Neural progenitor cell (in vitro differentiated cells): Measurements from ENCODE around the gene ATP13A3. TPM values are rescaled to one million over a fixed set of nuclear protein-coding genes. Genes with fewer than 3 reads are reported as not detected.
A peak's percentile ranks its signal among the peaks of the same experiment; 100 is the strongest.

Experiments used
- DNase-seq: peaks from one replicate; pipeline ENCODE4 v3.0.0-alpha.2; 2016; ENCODE audit warnings: low spot score
- H2AFZ ChIP-seq: fragments of 200-600 bp; sonication (generic); replicated peaks from 2 replicates; pipeline ENCODE4 v1.6.1; 2016; ENCODE audit warnings: antibody characterized with exemption
- H3F3A ChIP-seq: fragments of 200-600 bp; sonication (generic); 2 replicates; pipeline ENCODE4 v1.6.1; 2016; ENCODE audit warnings: antibody characterized with exemption, low read depth
- H3K27ac ChIP-seq: fragments of 200-600 bp; sonication (generic); 2 replicates; pipeline ENCODE4 v1.5.1; 2016; ENCODE audit warnings: mild to moderate bottlenecking
- H3K27me3 ChIP-seq: fragments of 200-600 bp; sonication (generic); 2 replicates; pipeline ENCODE4 v1.6.1; 2016; ENCODE audit warnings: mild to moderate bottlenecking, moderate library complexity
- H3K36me3 ChIP-seq: fragments of 200-600 bp; sonication (generic); 2 replicates; pipeline ENCODE4 v1.5.1; 2016
- H3K4me1 ChIP-seq: fragments of 200-600 bp; sonication (generic); 2 replicates; pipeline ENCODE4 v1.6.1; 2016; ENCODE audit warnings: mixed run types
- H3K4me2 ChIP-seq: fragments of 200-600 bp; sonication (generic); 2 replicates; pipeline ENCODE4 v1.6.1; 2016
- H3K4me3 ChIP-seq: fragments of 200-600 bp; sonication (generic); 2 replicates; pipeline ENCODE4 v1.5.1; 2016
- H3K79me2 ChIP-seq: fragments of 200-600 bp; sonication (generic); 2 replicates; pipeline ENCODE4 v1.6.1; 2016; ENCODE audit warnings: low read depth
- H3K9ac ChIP-seq: fragments of 200-600 bp; sonication (generic); 2 replicates; pipeline ENCODE4 v1.6.1; 2016
- H3K9me3 ChIP-seq: fragments of 200-600 bp; sonication (generic); 2 replicates; pipeline ENCODE4 v1.5.1; 2016; ENCODE audit warnings: low read depth
- H4K20me1 ChIP-seq: fragments of 200-600 bp; sonication (generic); 2 replicates; pipeline ENCODE4 v1.6.1; 2016; ENCODE audit warnings: low read depth
- H3K27ac Mint-ChIP-seq: 3 replicates; pipeline ENCODE4 v1.8.0; 2021; ENCODE audit warnings: mixed read lengths
- H3K27me3 Mint-ChIP-seq: 2 replicates; pipeline ENCODE4 v1.8.0; 2022; ENCODE audit warnings: low read depth, mild to moderate bottlenecking, inconsistent platforms, moderate library complexity, mixed read lengths; ENCODE audit not compliant: insufficient read depth
- H3K36me3 Mint-ChIP-seq: 3 replicates; pipeline ENCODE4 v1.8.0; 2021; ENCODE audit warnings: mixed read lengths
- H3K4me1 Mint-ChIP-seq: 3 replicates; pipeline ENCODE4 v1.8.0; 2021; ENCODE audit warnings: mixed read lengths
- H3K4me3 Mint-ChIP-seq: 3 replicates; pipeline ENCODE4 v1.8.0; 2021; ENCODE audit warnings: mild to moderate bottlenecking, moderate library complexity, mixed read lengths
- H3K9me3 Mint-ChIP-seq: 3 replicates; pipeline ENCODE4 v1.8.0; 2020; ENCODE audit warnings: mixed read lengths
- EZH2 ChIP-seq: fragments of 200-600 bp; sonication (generic); IDR thresholded peaks from 2 replicates; pipeline ENCODE4 v1.6.1; 2017; ENCODE audit warnings: antibody characterized with exemption, mild to moderate bottlenecking, moderate library complexity
- EZH2phosphoT487 ChIP-seq: fragments of 200-600 bp; sonication (generic); IDR thresholded peaks from 2 replicates; pipeline ENCODE4 v1.6.1; 2017; ENCODE audit warnings: antibody characterized with exemption
- total RNA-seq: library from RNA; depleted of rRNA; stranded (reverse); fragments of >200 nt; gene quantifications from 2 replicates; pipeline ENCODE4 v1.2.3, GENCODE V29; 2015; ENCODE audit warnings: low replicate concordance
- TF ChIP-seq, protein P1 (sequence below): fragments of 200-600 bp; sonication (generic); IDR thresholded peaks from 2 replicates; pipeline ENCODE4 v1.5.1; 2017; ENCODE audit warnings: antibody characterized with exemption, mild to moderate bottlenecking

ATP13A3 gene
- total RNA-seq, 1 donor from 2014 or later = 105 TPM

DNA sequence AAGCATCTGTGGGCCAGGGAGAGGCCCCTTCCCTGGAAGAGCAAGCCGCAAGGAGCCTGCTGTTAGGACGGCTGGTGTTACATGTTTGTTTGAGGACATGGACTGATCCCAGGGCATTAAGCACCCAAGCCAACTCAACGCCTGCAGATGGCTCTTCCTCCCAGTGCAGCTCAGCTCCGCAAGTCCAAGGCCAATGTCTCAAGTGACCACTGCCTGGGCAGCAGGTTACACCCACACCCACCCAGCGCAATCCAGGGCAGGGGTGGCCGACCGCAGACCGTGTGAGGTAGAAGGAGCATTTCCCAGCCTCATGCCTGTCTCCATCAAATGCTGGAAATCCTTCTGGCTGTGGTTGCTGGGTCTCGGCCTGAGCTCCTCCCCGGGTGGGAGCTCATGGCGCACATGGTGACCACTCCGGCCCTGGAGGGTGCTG lies 102.2 kb downstream of the ATP13A3 start:
- peaks cover 4% of the 10 kb centered on the region for H3K9me3 Mint-ChIP-seq
- Histone ChIP-seq H3F3A (peaks cover 45% of the 10 kb centered on the region), H3K9ac (no peak overlapping the region), H3K27me3 (no peaks in the 10 kb centered on the region), H3K27ac (no peak overlapping the region), H3K9me3 (no peaks in the 10 kb centered on the region), H3K4me1 (peaks cover 57% of the 10 kb centered on the region), H3K79me2 (no peaks in the 10 kb centered on the region), H3K4me2 (no peak overlapping the region), H4K20me1 (no peaks in the 10 kb centered on the region), H3K36me3 (no peaks in the 10 kb centered on the region), H2AFZ (no peak overlapping the region), H3K4me3 (no peak overlapping the region)
- peaks cover 8% of the 10 kb centered on the region for H3K27me3 Mint-ChIP-seq
- H3K27ac Mint-ChIP-seq = no peak overlapping the region
- H3K4me3 Mint-ChIP-seq = no peak overlapping the region
- peaks cover 31% of the 10 kb centered on the region for H3K4me1 Mint-ChIP-seq
- H3K36me3 Mint-ChIP-seq = no peaks in the 10 kb centered on the region
- TF ChIP-seq EZH2phosphoT487 (no peak), EZH2 (no peak)
- TF ChIP-seq, protein P1, sequence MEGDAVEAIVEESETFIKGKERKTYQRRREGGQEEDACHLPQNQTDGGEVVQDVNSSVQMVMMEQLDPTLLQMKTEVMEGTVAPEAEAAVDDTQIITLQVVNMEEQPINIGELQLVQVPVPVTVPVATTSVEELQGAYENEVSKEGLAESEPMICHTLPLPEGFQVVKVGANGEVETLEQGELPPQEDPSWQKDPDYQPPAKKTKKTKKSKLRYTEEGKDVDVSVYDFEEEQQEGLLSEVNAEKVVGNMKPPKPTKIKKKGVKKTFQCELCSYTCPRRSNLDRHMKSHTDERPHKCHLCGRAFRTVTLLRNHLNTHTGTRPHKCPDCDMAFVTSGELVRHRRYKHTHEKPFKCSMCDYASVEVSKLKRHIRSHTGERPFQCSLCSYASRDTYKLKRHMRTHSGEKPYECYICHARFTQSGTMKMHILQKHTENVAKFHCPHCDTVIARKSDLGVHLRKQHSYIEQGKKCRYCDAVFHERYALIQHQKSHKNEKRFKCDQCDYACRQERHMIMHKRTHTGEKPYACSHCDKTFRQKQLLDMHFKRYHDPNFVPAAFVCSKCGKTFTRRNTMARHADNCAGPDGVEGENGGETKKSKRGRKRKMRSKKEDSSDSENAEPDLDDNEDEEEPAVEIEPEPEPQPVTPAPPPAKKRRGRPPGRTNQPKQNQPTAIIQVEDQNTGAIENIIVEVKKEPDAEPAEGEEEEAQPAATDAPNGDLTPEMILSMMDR = no peak
- DNase-seq = no peak

DNA sequence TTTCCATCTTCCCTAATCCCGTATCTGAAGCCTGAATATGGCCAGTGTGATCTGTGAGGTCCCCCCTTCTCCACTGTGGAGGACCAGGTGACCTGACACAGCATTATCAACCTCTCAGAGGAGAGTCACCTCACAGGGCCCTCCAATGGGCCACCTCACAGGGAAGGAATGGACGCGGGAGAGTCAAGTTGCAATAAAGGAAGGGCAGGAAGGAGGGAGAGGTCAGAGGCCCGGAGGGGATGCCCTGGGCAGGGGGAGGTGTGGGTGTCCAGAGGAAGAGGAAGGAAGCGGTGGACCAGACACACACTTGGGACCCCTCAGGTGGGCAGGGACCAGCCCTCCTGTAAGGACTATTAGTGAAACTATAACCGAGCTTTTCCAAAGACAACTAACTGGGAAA lies 102.6 kb downstream of the ATP13A3 start:
- Histone ChIP-seq H3K36me3 (no peaks in the 10 kb centered on the region), H3K79me2 (no peaks in the 10 kb centered on the region), H3K4me1 (peaks cover 59% of the 10 kb centered on the region), H3K27me3 (no peaks in the 10 kb centered on the region), H3K27ac (no peak overlapping the region), H4K20me1 (no peaks in the 10 kb centered on the region), H3K4me3 (no peak overlapping the region), H3F3A (peaks cover 47% of the 10 kb centered on the region), H2AFZ (no peak overlapping the region), H3K4me2 (no peak overlapping the region), H3K9me3 (no peaks in the 10 kb centered on the region), H3K9ac (no peak overlapping the region)
- Mint-ChIP-seq H3K36me3 (no peaks in the 10 kb centered on the region), H3K4me1 (peaks cover 35% of the 10 kb centered on the region), H3K27me3 (peaks cover 8% of the 10 kb centered on the region), H3K9me3 (no peaks in the 10 kb centered on the region), H3K4me3 (no peak overlapping the region), H3K27ac (no peak overlapping the region)
- no peak for DNase-seq
- TF ChIP-seq EZH2 = no peak
- TF ChIP-seq, protein P1 = no peak
- no peak for TF ChIP-seq EZH2phosphoT487

DNA sequence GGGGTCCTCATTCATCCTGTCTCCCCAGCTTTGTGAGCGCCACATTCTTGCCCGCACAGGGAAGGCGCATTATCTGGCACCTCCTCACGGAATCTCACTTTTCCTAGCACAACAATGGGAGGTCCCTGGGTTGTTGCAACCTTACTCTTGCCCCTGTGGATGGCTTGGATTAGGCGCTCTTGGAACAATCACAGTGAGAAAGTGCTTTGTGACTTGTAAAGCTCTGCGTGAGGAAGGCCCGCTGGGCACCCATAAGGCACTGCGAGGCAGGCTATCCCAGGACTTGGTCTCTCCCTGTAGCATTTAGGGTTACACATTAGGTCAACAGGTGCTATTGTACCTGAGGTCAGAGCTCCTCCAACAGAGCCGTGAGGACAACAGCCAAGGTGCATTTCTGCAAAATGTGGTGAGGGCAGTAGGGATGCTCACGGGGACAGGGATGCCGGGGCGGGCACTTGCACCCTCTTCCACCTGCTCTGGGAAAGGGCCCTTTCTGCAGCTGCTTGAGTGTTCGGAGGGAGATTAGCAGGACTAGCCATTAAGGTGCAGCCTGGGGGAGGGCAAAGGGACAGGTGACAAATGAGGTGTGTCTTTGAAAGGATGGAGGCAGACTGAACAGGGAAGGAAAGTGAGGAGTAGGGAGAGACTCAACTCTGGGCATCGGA lies 103.4 kb downstream of the ATP13A3 start:
- Mint-ChIP-seq H3K4me3 (no peak overlapping the region), H3K36me3 (no peaks in the 10 kb centered on the region), H3K27ac (no peak overlapping the region), H3K27me3 (peaks cover 8% of the 10 kb centered on the region), H3K4me1 (peaks cover 38% of the 10 kb centered on the region), H3K9me3 (no peaks in the 10 kb centered on the region)
- Histone ChIP-seq H3K4me2 (peak overlapping the region; percentile 25), H3K9ac (no peak overlapping the region), H2AFZ (no peak overlapping the region), H3K4me3 (no peak overlapping the region), H3K9me3 (no peaks in the 10 kb centered on the region), H3K36me3 (no peaks in the 10 kb centered on the region), H3F3A (peaks cover 47% of the 10 kb centered on the region), H4K20me1 (no peaks in the 10 kb centered on the region), H3K27me3 (no peaks in the 10 kb centered on the region), H3K27ac (no peak overlapping the region), H3K79me2 (no peaks in the 10 kb centered on the region), H3K4me1 (peaks cover 59% of the 10 kb centered on the region)
- peak; percentile 76 for DNase-seq
- TF ChIP-seq EZH2 = no peak
- TF ChIP-seq, protein P1 = no peak
